H9 (cell line): ENCODE results near the gene TNFRSF1B. TPM values are rescaled to one million over a fixed set of nuclear protein-coding genes. Genes with fewer than 3 reads are reported as not detected.

Source experiments
- DNase-seq: peaks from one replicate; pipeline ENCODE4 v3.0.0-alpha.2; 2017
- H2AFZ ChIP-seq: one replicate; pipeline ENCODE4 v1.6.1; 2013; ENCODE audit warnings: mild to moderate bottlenecking, low read length, control low read depth, moderate library complexity
- H2AK5ac ChIP-seq: 2 replicates; pipeline ENCODE4 v1.6.1; 2013; ENCODE audit warnings: low read length, control low read depth, mixed read lengths; ENCODE audit not compliant: insufficient read length
- H2BK120ac ChIP-seq: one replicate; pipeline ENCODE4 v1.6.1; 2013; ENCODE audit warnings: low read depth, mild to moderate bottlenecking, low read length, control low read depth, inconsistent platforms; ENCODE audit not compliant: poor library complexity, severe bottlenecking
- H2BK12ac ChIP-seq: 2 replicates; pipeline ENCODE4 v1.6.1; 2013; ENCODE audit warnings: low read length, control low read depth, mixed read lengths, low read depth; ENCODE audit not compliant: insufficient read length
- H2BK15ac ChIP-seq: 2 replicates; pipeline ENCODE4 v1.6.1; 2013; ENCODE audit warnings: low read depth, low read length, control low read depth
- H2BK20ac ChIP-seq: one replicate; pipeline ENCODE4 v1.6.1; 2013; ENCODE audit warnings: low read depth, mild to moderate bottlenecking, low read length, control low read depth, inconsistent platforms; ENCODE audit not compliant: poor library complexity, severe bottlenecking
- H2BK5ac ChIP-seq: 2 replicates; pipeline ENCODE4 v1.6.1; 2013; ENCODE audit warnings: low read length, control low read depth, mixed read lengths; ENCODE audit not compliant: insufficient read length
- H3K14ac ChIP-seq: 2 replicates; pipeline ENCODE4 v1.6.1; 2013; ENCODE audit warnings: low read length, control low read depth; ENCODE audit not compliant: insufficient read depth
- H3K18ac ChIP-seq: 2 replicates; pipeline ENCODE4 v1.6.1; 2013; ENCODE audit warnings: low read depth, mild to moderate bottlenecking, mixed read lengths, low read length, control low read depth; ENCODE audit not compliant: insufficient read length
- H3K23ac ChIP-seq: 2 replicates; pipeline ENCODE4 v1.6.1; 2013; ENCODE audit warnings: low read length, control low read depth, mixed read lengths, low read depth; ENCODE audit not compliant: insufficient read length
- H3K23me2 ChIP-seq: 2 replicates; pipeline ENCODE4 v1.6.1; 2013; ENCODE audit warnings: low read depth, mild to moderate bottlenecking, mixed read lengths, low read length, control low read depth; ENCODE audit not compliant: insufficient read length, poor library complexity, severe bottlenecking
- H3K27ac ChIP-seq: 2 replicates; pipeline ENCODE4 v1.5.1; 2013; ENCODE audit warnings: low read length, control low read depth, mixed read lengths, low read depth; ENCODE audit not compliant: insufficient read length
- H3K27me3 ChIP-seq: 2 replicates; pipeline ENCODE4 v1.6.1; 2013; ENCODE audit warnings: low read length, control low read depth, inconsistent platforms; ENCODE audit not compliant: insufficient read depth
- H3K4ac ChIP-seq: 2 replicates; pipeline ENCODE4 v1.6.1; 2013; ENCODE audit warnings: low read depth, mild to moderate bottlenecking, control low read depth, inconsistent platforms, low read length, moderate library complexity
- H3K4me1 ChIP-seq: 2 replicates; pipeline ENCODE4 v1.6.1; 2013; ENCODE audit warnings: low read length, control low read depth, inconsistent platforms; ENCODE audit not compliant: insufficient read depth
- H3K4me2 ChIP-seq: 2 replicates; pipeline ENCODE4 v1.6.1; 2013; ENCODE audit warnings: low read length, control low read depth, mixed read lengths; ENCODE audit not compliant: insufficient read length, insufficient read depth
- H3K56ac ChIP-seq: 2 replicates; pipeline ENCODE4 v1.6.1; 2013; ENCODE audit warnings: low read depth, mild to moderate bottlenecking, mixed read lengths, low read length, control low read depth; ENCODE audit not compliant: insufficient read length
- H3K79me1 ChIP-seq: 2 replicates; pipeline ENCODE4 v1.6.1; 2013; ENCODE audit warnings: low read depth, mild to moderate bottlenecking, moderate library complexity, low read length, control low read depth, inconsistent platforms; ENCODE audit not compliant: insufficient read depth, poor library complexity, severe bottlenecking
- H3K79me2 ChIP-seq: 2 replicates; pipeline ENCODE4 v1.6.1; 2013; ENCODE audit warnings: low read length, control low read depth, inconsistent platforms; ENCODE audit not compliant: insufficient read depth
- H3K9ac ChIP-seq: 2 replicates; pipeline ENCODE4 v1.6.1; 2013; ENCODE audit warnings: low read length, control low read depth, mixed read lengths; ENCODE audit not compliant: insufficient read length; ENCODE audit errors: extremely low read depth
- H3K9me3 ChIP-seq: one replicate; pipeline ENCODE4 v1.6.1; 2013; ENCODE audit warnings: low read depth, low read length, inconsistent platforms; ENCODE audit not compliant: control insufficient read depth
- H3T11ph ChIP-seq: one replicate; pipeline ENCODE4 v1.6.1; 2013; ENCODE audit warnings: mild to moderate bottlenecking, low read length, control low read depth, inconsistent platforms
- H4K20me1 ChIP-seq: one replicate; pipeline ENCODE4 v1.6.1; 2013; ENCODE audit not compliant: control insufficient read depth, insufficient read length, insufficient read depth
- H4K5ac ChIP-seq: 2 replicates; pipeline ENCODE4 v1.6.1; 2013; ENCODE audit warnings: low read depth, mild to moderate bottlenecking, mixed read lengths, low read length, control low read depth; ENCODE audit not compliant: insufficient read length
- H4K8ac ChIP-seq: replicated peaks from 2 replicates; pipeline ENCODE4 v1.6.1; 2013; ENCODE audit warnings: low read length, control low read depth, mixed read lengths, low read depth; ENCODE audit not compliant: insufficient read length
- H4K91ac ChIP-seq: 2 replicates; pipeline ENCODE4 v1.6.1; 2013; ENCODE audit warnings: low read depth, mild to moderate bottlenecking, moderate library complexity, mixed read lengths, low read length, control low read depth; ENCODE audit not compliant: insufficient read length
- H3K27ac Mint-ChIP-seq, 3 experiments: 2 replicates in 2 of 3; 3 replicates in 1 of 3; pipeline ENCODE4 v1.8.0; 2020 to 2021; ENCODE audit warnings: mixed read lengths in 3 of 3, mild to moderate bottlenecking in 1 of 3, moderate library complexity in 1 of 3
- H3K27me3 Mint-ChIP-seq: 2 replicates; pipeline ENCODE4 v1.8.0; 2021; ENCODE audit warnings: low read depth, mild to moderate bottlenecking, moderate library complexity, mixed read lengths
- H3K36me3 Mint-ChIP-seq, 3 experiments: 2 replicates in 2 of 3; 3 replicates in 1 of 3; pipeline ENCODE4 v1.8.0; 2020 to 2021; ENCODE audit warnings: low read depth in 3 of 3, mixed read lengths in 3 of 3; ENCODE audit not compliant: insufficient read depth in 1 of 3
- H3K4me1 Mint-ChIP-seq, 2 experiments: 2 replicates each; pipeline ENCODE4 v1.8.0; 2020; ENCODE audit warnings: mixed read lengths in 2 of 2
- H3K4me3 Mint-ChIP-seq, 2 experiments: 2 replicates in 1 of 2; 3 replicates in 1 of 2; pipeline ENCODE4 v1.8.0; 2020 to 2021; ENCODE audit warnings: mild to moderate bottlenecking in 2 of 2, mixed read lengths in 2 of 2, moderate library complexity in 1 of 2
- H3K9me3 Mint-ChIP-seq, 2 experiments: 2 replicates in 1 of 2; 3 replicates in 1 of 2; pipeline ENCODE4 v1.8.0; 2020; ENCODE audit warnings: mild to moderate bottlenecking in 2 of 2, mixed read lengths in 2 of 2, moderate library complexity in 1 of 2
- CTCF ChIP-seq: fragments of 200-600 bp; sonication (generic); conservative IDR thresholded peaks from 3 replicates; pipeline ENCODE4 v1.8.0; 2021; ENCODE audit warnings: antibody characterized with exemption, mild to moderate bottlenecking
- WGBS: extraction: QIAGEN DNeasy Blood & Tissue Kit; methylation state at CpG from one replicate; pipeline ENCODE4 v1.1.7; 2013; ENCODE audit warnings: missing lambda C conversion rate, low lambda C conversion rate, mixed read lengths; ENCODE audit not compliant: insufficient read length; ENCODE audit errors: extremely low coverage; 5-methylcytosine and 5-hydroxymethylcytosine counted together
- total RNA-seq: library from RNA; stranded (reverse); gene quantifications from 2 replicates; pipeline ENCODE4 v1.2.1, GENCODE V29; 2021

TNFRSF1B gene
- total RNA-seq, 1 experiment from 2014 or later, result 0.57 TPM

GRCh38 chr1:12177999-12178441 lies 11.2 kb downstream of the TNFRSF1B start:
- no peaks in the 10 kb centered on the region for H3K9me3 ChIP-seq
- H3K56ac ChIP-seq, result no peak overlapping the region
- no peak overlapping the region for H3K27ac ChIP-seq
- H2BK120ac ChIP-seq, result no peak overlapping the region
- H4K91ac ChIP-seq, result no peak overlapping the region
- no peaks in the 10 kb centered on the region for H3K27me3 ChIP-seq
- TF ChIP-seq CTCF, result no peak
- Mint-ChIP-seq H3K27me3 (peaks cover 4% of the 10 kb centered on the region), H3K4me3 (0 out of 5 replicates have a peak overlapping the region, but pooled peaks of 1 of the 2 experiments have one; percentile 2), H3K27ac (no peak overlapping the region; a peak in 1 of 7 replicates), H3K9me3 (no peaks in the 10 kb centered on the region; a peak in 2 of 5 replicates), H3K36me3 (no peaks in the 10 kb centered on the region), H3K4me1 (peaks cover 19 to 38% of the 10 kb centered on the region in 2 experiments)
- no peaks in the 10 kb centered on the region for H3K79me2 ChIP-seq
- H3K14ac ChIP-seq, result no peak overlapping the region; the same call in 1 of the 2 replicates
- no peaks in the 10 kb centered on the region; the same call in 1 of the 2 replicates for H3K4me1 ChIP-seq
- H2BK15ac ChIP-seq, result no peak overlapping the region
- H2AK5ac ChIP-seq, result no peak overlapping the region
- H2BK12ac ChIP-seq, result no peak overlapping the region
- H3K18ac ChIP-seq, result no peak overlapping the region
- H4K8ac ChIP-seq, result no peak overlapping the region
- no peak overlapping the region for H2BK5ac ChIP-seq
- no peak overlapping the region for H4K5ac ChIP-seq
- no peak overlapping the region for H3K4ac ChIP-seq
- no peaks in the 10 kb centered on the region for H4K20me1 ChIP-seq
- no peak overlapping the region for H2BK20ac ChIP-seq
- DNase-seq, result peak; percentile 46
- WGBS, result no CpG with 5 or more reads among the region's 14 CpGs
- no peak overlapping the region for H3K23ac ChIP-seq
- H3K4me2 ChIP-seq, result no peak overlapping the region
- H3K9ac ChIP-seq, result no peak overlapping the region
- no peak overlapping the region for H2AFZ ChIP-seq
- H3T11ph ChIP-seq, result no peak overlapping the region
- H3K23me2 ChIP-seq, result no peaks in the 10 kb centered on the region
- H3K79me1 ChIP-seq, result no peaks in the 10 kb centered on the region
